Activated CD8-positive, alpha-beta T cell treated with anti-CD3 and anti-CD28 coated beads for 36 hours (primary cell): Measurements from ENCODE around the gene PAWR. TPM values are rescaled to one million over a fixed set of nuclear protein-coding genes. Genes with fewer than 3 reads are reported as not detected.

Source experiments
- ATAC-seq: fragments of 200-7000 bp; cut with Tn5 transposase; one replicate; pipeline ENCODE4 v1.10.0; 2021; ENCODE audit warnings: mild to moderate bottlenecking, moderate library complexity
- CTCF ChIA-PET: fragments of 350-600 bp; sonication (Branson Sonifier 250); formaldehyde crosslinking; loops from one replicate; lab custom pipeline; 2021; ENCODE audit warnings: antibody characterized with exemption; lab: Charles Lee
- POLR2A ChIA-PET: fragments of 350-600 bp; sonication (Branson Sonifier 250); formaldehyde crosslinking; loops from one replicate; lab custom pipeline; 2021; ENCODE audit warnings: antibody characterized with exemption; lab: Charles Lee
- DNase-seq: peaks from one replicate; pipeline ENCODE4 v3.0.0-alpha.2; 2020
- H3K27ac Mint-ChIP-seq: one replicate; pipeline ENCODE4 v1.8.0; 2021; ENCODE audit warnings: mild to moderate bottlenecking, mixed read lengths
- H3K27me3 Mint-ChIP-seq: one replicate; pipeline ENCODE4 v1.8.0; 2021; ENCODE audit warnings: mixed read lengths
- H3K36me3 Mint-ChIP-seq: one replicate; pipeline ENCODE4 v1.8.0; 2021; ENCODE audit warnings: low read depth, mixed read lengths
- H3K4me1 Mint-ChIP-seq: one replicate; pipeline ENCODE4 v1.8.0; 2021; ENCODE audit warnings: low read depth, mixed read lengths
- H3K4me3 Mint-ChIP-seq: one replicate; pipeline ENCODE4 v1.8.0; 2021; ENCODE audit warnings: mild to moderate bottlenecking, moderate library complexity, mixed read lengths
- H3K9me3 Mint-ChIP-seq: one replicate; pipeline ENCODE4 v1.8.0; 2021; ENCODE audit warnings: mixed read lengths
- CTCF ChIP-seq: fragments of 200-600 bp; IDR thresholded peaks from one replicate; pipeline ENCODE4 v1.8.0; 2022; ENCODE audit warnings: antibody characterized with exemption, mild to moderate bottlenecking
- intact Hi-C: fragments of 100-400 bp; cut with micrococcal nuclease; formaldehyde crosslinking; loops from one replicate; pipeline ENCODE4 v1.10.0; 2022
- total RNA-seq, 2 experiments: library from RNA; stranded (reverse); gene quantifications; one replicate each; pipeline ENCODE4 v1.2.3, GENCODE V29; 2021

PAWR gene
- total RNA-seq, 2 experiments from 2014 or later = 5.5 to 5.8 TPM

GRCh38 chr12:79644274-79645234 is 46.2 kb downstream of the PAWR start:
- Mint-ChIP-seq H3K4me1 (no peaks in the 10 kb centered on the region), H3K27ac (no peak overlapping the region), H3K4me3 (no peak overlapping the region), H3K36me3 (no peaks in the 10 kb centered on the region), H3K27me3 (no peaks in the 10 kb centered on the region), H3K9me3 (no peaks in the 10 kb centered on the region)
- ATAC-seq = no peak
- ChIA-PET CTCF (no interaction called here), POLR2A (no interaction called here)
- intact Hi-C loops = no loop called here
- no peak for TF ChIP-seq CTCF
- DNase-seq = no peak

GRCh38 chr12:79643821-79644220 is 46.9 kb downstream of the PAWR start:
- Mint-ChIP-seq H3K27ac (no peak overlapping the region), H3K9me3 (no peaks in the 10 kb centered on the region), H3K36me3 (no peaks in the 10 kb centered on the region), H3K27me3 (no peaks in the 10 kb centered on the region), H3K4me1 (no peaks in the 10 kb centered on the region), H3K4me3 (no peak overlapping the region)
- ChIA-PET CTCF (no interaction called here), POLR2A (no interaction called here)
- intact Hi-C loops = no loop called here
- TF ChIP-seq CTCF = no peak
- no peak for DNase-seq
- no peak for ATAC-seq

GRCh38 chr12:79638490-79638889 is 52.3 kb downstream of the PAWR start:
- Mint-ChIP-seq H3K27me3 (no peaks in the 10 kb centered on the region), H3K27ac (no peak overlapping the region), H3K4me3 (no peak overlapping the region), H3K4me1 (no peaks in the 10 kb centered on the region), H3K9me3 (no peaks in the 10 kb centered on the region), H3K36me3 (no peaks in the 10 kb centered on the region)
- CTCF ChIA-PET = no interaction called here
- no peak for TF ChIP-seq CTCF
- POLR2A ChIA-PET = no interaction called here
- no peak for ATAC-seq
- no peak for DNase-seq
- intact Hi-C loops = no loop called here

GRCh38 chr12:79637093-79637492 is 53.7 kb downstream of the PAWR start:
- POLR2A ChIA-PET = no interaction called here
- TF ChIP-seq CTCF = no peak

GRCh38 chr12:79635676-79636075 is 55.1 kb downstream of the PAWR start:
- no peaks in the 10 kb centered on the region for H3K4me1 Mint-ChIP-seq
- intact Hi-C loops = no loop called here
- no peaks in the 10 kb centered on the region for H3K36me3 Mint-ChIP-seq
- TF ChIP-seq CTCF = no peak
- ChIA-PET POLR2A (no interaction called here), CTCF (no interaction called here)
- H3K27me3 Mint-ChIP-seq = no peaks in the 10 kb centered on the region
- DNase-seq = no peak
- ATAC-seq = no peak
- no peaks in the 10 kb centered on the region for H3K9me3 Mint-ChIP-seq
- no peak overlapping the region for H3K27ac Mint-ChIP-seq
- no peak overlapping the region for H3K4me3 Mint-ChIP-seq

More at GRCh38 chr12:79637093-79637492, 53.7 kb downstream of the PAWR start:
- CTCF ChIA-PET = no interaction called here
- intact Hi-C loops = no loop called here
- no peaks in the 10 kb centered on the region for H3K27me3 Mint-ChIP-seq
- no peaks in the 10 kb centered on the region for H3K9me3 Mint-ChIP-seq
- ATAC-seq (no peak), DNase-seq (no peak)
- no peaks in the 10 kb centered on the region for H3K4me1 Mint-ChIP-seq
- H3K27ac Mint-ChIP-seq = no peak overlapping the region
- no peak overlapping the region for H3K4me3 Mint-ChIP-seq
- H3K36me3 Mint-ChIP-seq = no peaks in the 10 kb centered on the region
